ENCODE results near the gene ALLC.

GRCh38 chr2:3701071-3701470 is 43.1 kb downstream of the ALLC start:
- TF ChIP-seq CTCF (IDR thresholded peaks at IDR 0.05) (no peak), POLR2A (IDR thresholded peaks at IDR 0.05) (no peak), POLR2AphosphoS5 (IDR thresholded peaks at IDR 0.05) (no peak), EP300 (IDR thresholded peaks at IDR 0.05; ENCODE audit: low read depth) (no peak)

Data from transverse colon (tissue), 4 donors.